LNCaP clone FGC (cell line): ENCODE measurements around the gene CST6.

Source experiments
- DNase-seq: peaks from one replicate; pipeline ENCODE4 v3.0.0-alpha.2; 2011; ENCODE audit warnings: low read depth
- H3K4me3 ChIP-seq: 2 replicates; pipeline ENCODE4 v1.5.1; 2011; ENCODE audit warnings: mild to moderate bottlenecking, low read depth, low read length, control low read depth
- CTCF ChIP-seq: IDR thresholded peaks from 2 replicates; pipeline ENCODE4 v1.5.1; 2012; ENCODE audit warnings: mild to moderate bottlenecking; ENCODE audit not compliant: control insufficient read depth, insufficient read depth; ENCODE audit errors: extremely low read depth

CST6 gene

DNA sequence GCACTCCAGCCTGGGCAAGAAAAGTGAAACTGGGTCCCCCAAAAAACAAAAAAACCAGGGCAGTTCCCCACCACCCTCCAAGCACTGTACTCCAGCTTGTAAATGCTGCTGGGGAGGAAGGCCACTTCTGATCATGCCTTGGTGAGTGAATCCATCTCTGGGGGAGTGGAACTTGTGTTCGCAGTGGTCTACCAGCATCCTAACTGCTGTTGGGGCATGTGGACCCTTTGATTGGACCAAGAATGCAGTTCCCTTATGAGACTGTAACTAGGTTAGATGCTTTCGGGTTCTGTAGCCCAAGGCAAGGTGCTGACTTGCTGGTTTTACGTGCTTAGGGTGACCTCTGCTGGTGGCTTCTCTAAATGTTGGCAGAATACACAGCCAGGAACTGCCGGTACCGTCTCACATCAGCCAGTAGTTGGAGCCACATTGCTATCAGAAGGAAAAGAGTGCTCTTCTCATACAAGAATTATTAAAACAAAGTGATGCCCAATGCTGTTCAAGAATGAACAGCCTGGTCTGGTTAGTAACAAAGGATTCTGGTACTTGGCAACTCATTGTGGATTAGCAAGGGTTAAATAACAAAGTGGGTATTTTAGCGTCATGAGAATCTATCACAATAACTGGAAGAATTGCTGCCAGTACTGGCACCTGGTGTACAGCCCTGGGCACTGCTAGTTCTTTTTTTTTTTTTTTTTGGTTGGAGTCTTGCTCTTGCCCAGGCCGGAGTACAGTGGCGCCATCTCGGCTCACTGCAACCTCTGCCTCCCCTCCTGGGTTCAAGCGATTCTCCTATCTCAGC lies 22.8 kb upstream of the CST6 start:
- H3K4me3 ChIP-seq: no peak overlapping the region
- DNase-seq: peak; percentile 94

DNA sequence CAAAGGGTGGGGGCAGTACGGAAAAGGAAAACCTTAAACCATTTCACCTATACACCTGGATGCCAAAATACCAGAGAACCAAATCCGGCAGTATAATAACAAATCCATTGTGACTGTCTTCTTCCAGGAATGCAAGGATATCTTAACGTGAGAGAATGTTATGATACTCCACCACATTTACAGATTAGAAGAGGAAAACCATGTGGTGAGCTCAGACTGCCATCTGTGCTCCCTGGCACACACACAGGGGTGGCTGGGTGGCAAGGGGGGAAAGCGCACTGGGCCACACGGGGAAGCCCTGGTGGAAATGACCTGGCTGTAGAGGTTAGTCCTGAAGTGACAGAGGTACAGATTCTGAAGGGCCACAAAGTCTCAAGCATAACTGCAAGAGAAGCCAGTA lies 19.8 kb upstream of the CST6 start:
- TF ChIP-seq CTCF: no peak
- no peak overlapping the region for H3K4me3 ChIP-seq
- no peak for DNase-seq

More for the DNA sequence above, 22.8 kb upstream of the CST6 start:
- TF ChIP-seq CTCF: peak; percentile 100

DNA sequence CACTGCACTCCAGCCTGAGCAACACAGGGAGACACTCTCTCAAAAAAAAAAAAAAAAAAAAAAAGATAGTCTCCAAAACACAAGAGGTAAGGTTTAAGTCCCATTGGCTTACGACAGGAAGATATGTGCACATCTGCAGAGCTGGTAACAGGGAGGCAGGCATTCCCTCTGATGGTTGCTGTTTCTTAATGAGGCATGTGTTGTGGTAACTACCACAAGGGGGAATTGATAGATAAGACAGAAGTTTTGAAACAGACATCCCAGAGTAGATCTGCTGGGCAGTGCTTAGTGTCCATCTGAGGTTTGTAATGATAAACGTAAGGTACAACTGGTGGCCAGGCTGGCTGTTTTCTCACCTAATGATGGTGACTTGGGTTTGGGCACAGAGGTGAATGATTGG lies 14.5 kb upstream of the CST6 start:
- no peak overlapping the region for H3K4me3 ChIP-seq
- no peak for TF ChIP-seq CTCF
- no peak for DNase-seq

- peak; percentile 96 for DNase-seq
- no peak for TF ChIP-seq CTCF
- peak within 1 kb of the TSS; percentile 99 for H3K4me3 ChIP-seq
Measured at GRCh38 chr11:66001942-66002647, 9.7 kb upstream of the CST6 start, which contains the start of the genes BANF1 and EIF1AD. Gene BANF1, plus strand, starts transcription at chr11:66002503. Its CDS starts 748 bp downstream, at chr11:66003251. Gene EIF1AD, minus strand, starts transcription at chr11:66002157. Its CDS starts 1,768 bp downstream, at chr11:66000389.

GRCh38 chr11:66002648-66003225 lies 9.1 kb upstream of the CST6 start:
- H3K4me3 ChIP-seq: peak overlapping the region; percentile 99
- DNase-seq: peak; percentile 74
- peak; percentile 53 for TF ChIP-seq CTCF

DNA sequence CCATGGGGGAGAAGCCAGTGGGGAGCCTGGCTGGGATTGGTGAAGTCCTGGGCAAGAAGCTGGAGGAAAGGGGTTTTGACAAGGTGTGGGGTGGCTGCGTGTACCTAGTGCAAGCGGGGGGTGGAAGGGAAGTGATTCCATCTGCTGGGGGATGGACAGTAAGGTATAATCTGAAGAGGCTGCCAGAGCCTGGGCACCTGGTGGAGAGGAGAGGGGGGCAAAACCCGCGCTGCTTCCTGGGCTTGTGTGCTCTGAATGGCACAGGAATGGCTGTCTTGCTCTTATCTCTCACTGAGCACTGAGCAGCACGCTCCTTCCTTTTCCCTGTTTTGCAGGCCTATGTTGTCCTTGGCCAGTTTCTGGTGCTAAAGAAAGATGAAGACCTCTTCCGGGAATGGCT lies 8.5 kb upstream of the CST6 start:
- TF ChIP-seq CTCF: no peak

More for the DNA sequence above, 8.5 kb upstream of the CST6 start:
- peak overlapping the region; percentile 99 for H3K4me3 ChIP-seq
- DNase-seq: no peak
